Activated T-helper 17 cell treated with anti-CD3 and anti-CD28 coated beads, Interleukin-2, amount 50 U/mL, for 72 hours (primary cell): Measurements from ENCODE around the gene SFMBT1. TPM values are rescaled to one million over a fixed set of nuclear protein-coding genes. Genes with fewer than 3 reads are reported as not detected.

Source experiments
- total RNA-seq, 2 donors: library from RNA; stranded (reverse); gene quantifications; one replicate each; pipeline ENCODE4 v1.2.3, GENCODE V29; 2022

SFMBT1 gene
- total RNA-seq, 2 donors from 2014 or later = 26.1 to 29.9 TPM

Other genes starting within 250 kb of the SFMBT1 start
- gene ITIH4, start 215.4 kb downstream of the SFMBT1 start, total RNA-seq = 10 to 100 TPM in 1 of 2 donors, 1 to 10 TPM in 1; 5.5 to 12.8 TPM
- 1 to 10 TPM in 1 of 2 donors, not detected in 1; 2.8 TPM for gene MUSTN1, start 211.1 kb downstream of the SFMBT1 start, total RNA-seq
- 10 to 100 TPM; 13.6 to 39.0 TPM for gene STIMATE, start 148.5 kb downstream of the SFMBT1 start, total RNA-seq
- gene RFT1, start 84.4 kb upstream of the SFMBT1 start, total RNA-seq = 10 to 100 TPM; 24.6 to 42.0 TPM
- gene PRKCD, start 115.1 kb upstream of the SFMBT1 start, total RNA-seq = 10 to 100 TPM; 20.4 to 21.8 TPM
- 100 to 1,000 TPM; 150 to 296 TPM for gene TKT, start 209.9 kb upstream of the SFMBT1 start, total RNA-seq